HG03108 (cell line): ENCODE results near the gene GTF3C4.

Source experiments
- ATAC-seq: cut with Tn5 transposase; IDR thresholded peaks from one replicate; pipeline ENCODE4 v1.9.1; 2021; ENCODE audit warnings: moderate library complexity; ENCODE audit not compliant: unreplicated experiment

The GTF3C4 gene, protein sequence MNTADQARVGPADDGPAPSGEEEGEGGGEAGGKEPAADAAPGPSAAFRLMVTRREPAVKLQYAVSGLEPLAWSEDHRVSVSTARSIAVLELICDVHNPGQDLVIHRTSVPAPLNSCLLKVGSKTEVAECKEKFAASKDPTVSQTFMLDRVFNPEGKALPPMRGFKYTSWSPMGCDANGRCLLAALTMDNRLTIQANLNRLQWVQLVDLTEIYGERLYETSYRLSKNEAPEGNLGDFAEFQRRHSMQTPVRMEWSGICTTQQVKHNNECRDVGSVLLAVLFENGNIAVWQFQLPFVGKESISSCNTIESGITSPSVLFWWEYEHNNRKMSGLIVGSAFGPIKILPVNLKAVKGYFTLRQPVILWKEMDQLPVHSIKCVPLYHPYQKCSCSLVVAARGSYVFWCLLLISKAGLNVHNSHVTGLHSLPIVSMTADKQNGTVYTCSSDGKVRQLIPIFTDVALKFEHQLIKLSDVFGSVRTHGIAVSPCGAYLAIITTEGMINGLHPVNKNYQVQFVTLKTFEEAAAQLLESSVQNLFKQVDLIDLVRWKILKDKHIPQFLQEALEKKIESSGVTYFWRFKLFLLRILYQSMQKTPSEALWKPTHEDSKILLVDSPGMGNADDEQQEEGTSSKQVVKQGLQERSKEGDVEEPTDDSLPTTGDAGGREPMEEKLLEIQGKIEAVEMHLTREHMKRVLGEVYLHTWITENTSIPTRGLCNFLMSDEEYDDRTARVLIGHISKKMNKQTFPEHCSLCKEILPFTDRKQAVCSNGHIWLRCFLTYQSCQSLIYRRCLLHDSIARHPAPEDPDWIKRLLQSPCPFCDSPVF

DNA sequence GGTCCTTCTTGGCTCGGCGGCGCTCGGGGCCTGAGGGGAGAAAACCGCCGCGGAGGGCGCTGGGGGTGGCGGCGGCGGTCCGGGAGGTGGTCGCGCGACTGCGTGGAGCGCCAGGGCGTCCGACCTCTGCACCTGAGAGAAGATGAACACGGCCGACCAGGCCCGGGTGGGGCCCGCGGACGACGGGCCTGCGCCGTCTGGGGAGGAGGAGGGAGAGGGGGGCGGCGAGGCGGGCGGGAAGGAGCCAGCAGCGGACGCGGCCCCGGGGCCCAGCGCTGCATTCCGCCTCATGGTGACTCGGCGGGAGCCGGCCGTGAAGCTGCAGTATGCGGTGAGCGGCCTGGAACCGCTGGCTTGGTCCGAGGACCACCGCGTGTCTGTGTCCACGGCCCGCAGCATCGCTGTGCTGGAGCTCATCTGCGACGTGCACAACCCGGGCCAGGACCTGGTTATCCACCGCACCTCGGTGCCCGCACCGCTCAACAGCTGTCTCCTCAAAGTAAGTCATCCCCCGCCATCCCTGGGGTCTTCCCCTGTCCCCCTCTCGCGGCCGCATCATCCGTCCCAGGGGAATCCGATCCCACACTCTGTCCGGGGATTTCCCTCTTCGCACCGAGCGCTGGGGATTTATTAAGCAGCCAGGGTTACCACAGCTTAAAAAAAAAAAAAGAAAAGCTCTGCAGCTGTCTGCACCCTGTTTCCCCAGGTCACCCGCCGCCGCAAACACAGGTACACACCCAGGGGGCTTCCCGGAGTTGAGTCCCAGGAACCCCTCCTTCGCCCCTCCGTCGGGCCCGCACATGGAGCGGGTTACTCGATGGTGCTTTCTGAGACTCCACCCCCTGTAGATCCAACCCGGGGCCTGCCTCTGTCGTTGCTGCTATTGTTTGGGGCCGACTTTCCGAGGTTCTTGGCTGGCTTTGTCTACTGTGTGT lies at the start of gene GTF3C4:
GTF3C4 (plus strand) TSS at position 8 of the 935 bp plus-strand sequence; CDS start at position 143, 135 bp downstream.
- peak; percentile 51 for ATAC-seq

DNA sequence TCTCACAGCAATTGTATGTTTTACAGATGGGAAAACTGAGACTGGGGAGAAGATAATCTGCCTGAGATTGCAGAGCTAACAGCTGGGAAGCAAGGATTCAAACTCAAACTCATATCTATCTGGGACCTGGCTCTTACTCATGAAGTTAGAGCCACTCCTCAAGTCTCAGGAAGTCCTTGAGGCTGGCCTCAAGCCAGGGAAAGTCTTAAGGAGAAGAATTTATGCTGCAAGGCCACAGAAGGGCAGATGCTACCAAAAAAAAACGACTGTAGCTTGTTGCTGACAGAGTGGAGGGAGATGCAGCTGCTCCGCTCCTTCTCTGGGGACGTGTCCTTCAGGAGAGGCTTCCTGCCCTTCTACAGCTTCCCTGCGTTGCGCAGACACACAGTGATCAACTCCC lies 48.1 kb upstream of the GTF3C4 start:
- no peak for ATAC-seq

DNA sequence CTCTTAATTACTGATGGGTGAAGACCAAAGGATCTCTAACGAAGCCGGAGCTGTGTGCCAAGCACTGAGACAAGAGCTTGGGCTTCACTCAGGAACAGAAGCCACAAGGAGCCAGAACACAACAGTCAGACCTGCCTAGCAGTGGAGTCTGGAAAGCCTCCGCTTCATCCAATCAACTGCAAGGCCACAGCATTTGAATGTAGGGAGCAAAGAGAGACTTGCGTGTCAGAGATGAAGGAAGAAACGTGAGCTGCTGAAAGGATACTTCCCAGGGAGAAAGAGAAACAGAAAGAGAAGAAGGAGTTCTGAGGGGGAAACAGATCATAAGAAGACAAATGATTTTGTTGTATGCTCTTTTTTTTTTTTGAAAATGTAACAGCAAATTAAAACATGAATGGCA lies 44.0 kb upstream of the GTF3C4 start:
- ATAC-seq: no peak

DNA sequence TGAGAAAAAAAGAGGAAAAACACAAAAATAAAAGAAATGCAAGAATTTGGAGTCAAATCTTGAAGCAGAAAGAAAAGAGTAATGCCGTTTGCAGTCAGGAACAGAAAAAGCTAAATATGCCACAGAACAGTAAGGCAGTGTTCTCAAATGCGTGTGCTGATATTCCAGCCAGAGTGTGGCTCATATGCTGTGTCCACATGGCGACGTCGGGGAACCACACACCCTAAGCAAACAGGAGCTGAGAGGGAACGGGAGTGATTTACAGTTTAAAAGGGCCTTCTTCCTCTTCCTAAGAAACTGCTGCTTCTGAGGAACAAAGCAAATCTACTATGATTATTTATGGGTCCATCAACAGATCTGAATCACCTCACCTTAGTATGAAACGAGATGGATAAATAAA lies 43.2 kb upstream of the GTF3C4 start:
- no peak for ATAC-seq

DNA sequence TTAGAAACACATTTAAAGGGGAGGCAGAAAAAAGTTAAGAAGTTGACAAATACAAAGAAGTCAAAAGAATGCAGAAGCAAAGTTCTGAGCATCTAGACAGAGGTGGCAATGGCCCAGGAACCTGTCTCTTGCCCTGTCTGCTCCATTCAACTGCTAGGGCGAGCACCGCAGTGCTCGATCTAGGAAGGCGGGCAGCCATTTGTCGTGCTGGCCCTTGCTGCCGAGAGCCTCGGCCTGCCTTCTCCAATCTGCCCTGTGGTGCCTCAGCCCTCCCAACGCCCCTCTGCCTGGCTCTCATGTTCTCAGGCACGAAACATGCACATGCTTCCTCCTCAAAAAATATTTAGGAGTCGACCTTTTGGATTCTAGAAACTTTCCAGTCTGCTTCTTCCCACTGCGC lies 42.7 kb upstream of the GTF3C4 start:
- no peak for ATAC-seq

DNA sequence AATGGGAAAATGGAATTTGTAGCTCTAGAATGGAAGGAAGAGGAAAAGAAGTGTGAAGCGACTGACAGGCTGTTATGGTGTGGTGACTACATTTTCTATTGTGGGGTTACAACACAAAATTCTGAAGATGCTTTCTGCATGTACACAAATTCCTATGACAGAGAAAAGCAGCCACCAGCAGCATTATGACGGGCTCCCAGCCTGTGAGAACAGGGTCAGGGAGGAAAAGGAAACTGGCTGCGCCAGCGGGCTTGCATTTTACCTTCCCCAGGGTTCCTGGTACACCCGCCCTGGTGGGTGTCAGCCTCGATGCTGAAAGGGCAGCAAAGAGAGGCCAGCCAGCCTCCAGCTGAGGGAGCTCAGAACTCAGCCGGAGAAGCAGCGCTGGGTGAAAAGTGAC lies 41.5 kb upstream of the GTF3C4 start:
- ATAC-seq: no peak

DNA sequence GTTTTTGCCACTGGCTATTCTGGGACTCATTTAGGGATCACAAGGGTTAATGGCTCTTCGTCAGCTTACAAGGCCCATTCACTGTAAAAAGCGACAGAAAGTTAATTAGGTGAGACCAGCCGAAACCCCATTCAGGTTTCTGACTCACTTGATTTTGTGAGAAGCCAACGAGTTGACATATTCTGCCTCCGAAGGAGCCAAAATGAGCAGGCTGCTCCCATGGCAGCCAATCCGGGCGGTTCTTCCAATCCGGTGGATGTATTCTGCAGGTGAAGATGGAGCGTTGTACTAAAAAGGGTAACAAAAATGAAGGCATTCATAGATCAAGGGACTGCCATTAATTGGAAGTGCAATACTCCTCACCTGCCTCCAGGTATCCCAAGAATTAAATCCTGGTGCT lies 40.1 kb upstream of the GTF3C4 start:
- ATAC-seq: no peak

DNA sequence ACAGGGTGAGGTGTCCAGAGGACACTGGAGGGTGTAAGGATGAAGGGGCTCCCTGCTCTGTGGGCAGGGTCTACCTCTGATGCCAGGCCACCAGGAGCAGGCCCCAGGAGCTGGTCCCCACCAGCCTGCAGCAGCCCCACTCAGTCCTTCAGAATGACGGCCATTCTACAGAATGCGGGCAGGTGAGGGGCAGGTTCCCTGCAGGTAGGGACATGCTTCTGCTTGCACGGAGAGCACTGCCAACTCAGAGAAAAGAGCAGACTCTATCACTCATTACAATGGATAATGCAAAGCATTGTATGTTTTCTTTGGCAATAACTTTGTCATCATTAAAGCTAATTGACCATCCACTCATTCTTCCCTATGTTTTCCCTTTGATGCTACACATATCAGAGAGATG lies 39.5 kb upstream of the GTF3C4 start:
- ATAC-seq: no peak

DNA sequence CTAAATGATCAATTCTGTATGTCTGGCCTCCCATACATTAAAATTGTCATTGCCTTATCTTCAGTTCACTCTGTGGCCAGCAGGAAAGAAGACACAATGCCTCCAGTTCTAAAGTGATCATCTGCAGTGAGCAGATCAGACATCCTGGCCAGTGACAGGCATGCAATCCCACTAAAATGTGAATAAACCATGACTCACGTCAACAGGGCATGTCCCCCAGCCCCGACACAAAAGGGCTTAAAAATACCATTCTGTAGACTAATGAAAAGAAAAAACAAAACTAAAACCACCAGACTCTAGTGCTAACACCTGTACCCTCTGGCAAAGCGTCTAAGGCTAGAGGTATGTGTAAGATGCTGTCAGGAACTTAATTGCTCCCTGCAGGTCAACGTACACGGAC lies 39.0 kb upstream of the GTF3C4 start:
- no peak for ATAC-seq

DNA sequence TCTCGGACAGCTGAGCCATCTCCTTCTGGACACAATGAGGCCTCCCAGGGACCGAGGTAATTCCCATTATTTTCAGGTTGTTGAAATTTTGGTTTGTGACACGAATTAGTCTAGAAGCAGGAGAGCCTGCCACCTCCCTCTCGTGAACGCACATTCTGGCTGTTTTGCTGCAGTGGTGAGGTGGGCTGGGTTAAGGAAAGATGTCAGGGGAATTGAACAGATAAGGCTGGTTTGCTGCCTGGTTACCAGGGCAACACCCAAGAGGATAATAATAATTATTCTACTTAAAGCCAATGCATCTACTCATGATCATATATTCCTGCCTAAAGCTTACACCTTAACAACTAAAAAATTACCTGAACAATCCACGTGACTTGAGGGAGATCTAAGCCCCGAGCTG lies 38.6 kb upstream of the GTF3C4 start:
- no peak for ATAC-seq

DNA sequence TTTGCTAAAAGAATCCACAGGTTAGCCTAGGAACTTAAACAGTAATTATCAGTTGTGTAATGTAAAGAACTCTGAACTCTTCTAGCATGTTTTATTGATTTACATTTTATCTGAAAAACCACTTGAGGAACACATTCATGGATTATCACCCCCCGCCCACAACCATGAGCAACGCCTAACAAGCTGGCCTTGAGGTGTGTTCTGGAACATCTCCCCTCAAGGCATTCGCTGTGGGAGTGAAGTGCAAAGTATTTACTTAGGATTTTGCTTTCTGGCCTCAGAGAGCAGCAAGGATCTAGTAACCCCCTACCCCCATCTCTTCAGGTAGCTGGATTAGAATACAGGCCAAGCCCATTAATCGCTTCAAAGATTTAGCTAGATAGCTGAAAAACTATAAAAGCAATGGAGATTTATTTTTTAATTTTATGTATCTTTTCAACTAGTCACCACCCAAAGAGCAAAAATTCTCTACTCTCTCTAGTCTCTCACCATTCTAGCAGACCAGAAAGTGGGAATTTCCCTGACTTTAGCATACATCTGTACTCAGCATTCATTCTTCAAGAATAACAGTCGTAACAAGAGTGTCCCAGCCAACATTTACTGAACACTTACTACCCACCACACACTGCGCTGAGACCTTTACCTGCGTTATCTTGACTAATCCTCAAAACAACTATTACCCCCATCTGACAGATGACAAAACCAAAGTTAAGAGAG lies 37.7 kb upstream of the GTF3C4 start:
- ATAC-seq: no peak

DNA sequence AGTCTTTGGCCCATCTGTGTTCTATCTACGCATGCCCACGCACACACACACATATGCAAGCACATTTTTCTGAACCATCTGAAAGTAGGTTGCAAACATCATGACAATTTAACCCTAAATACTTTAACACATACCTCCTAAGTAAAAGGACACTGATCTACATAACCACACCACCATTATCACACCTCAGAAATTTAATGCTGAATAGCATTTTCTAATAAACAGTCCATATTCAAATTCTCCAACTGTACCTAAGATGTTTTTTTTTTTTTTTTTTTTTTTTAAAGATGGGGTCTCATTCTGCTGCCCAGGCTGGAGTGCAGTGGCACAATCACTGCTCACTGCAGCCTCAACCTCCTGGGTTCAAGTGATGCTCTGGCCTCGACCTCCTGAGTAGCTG lies 35.9 kb upstream of the GTF3C4 start:
- ATAC-seq: no peak

DNA sequence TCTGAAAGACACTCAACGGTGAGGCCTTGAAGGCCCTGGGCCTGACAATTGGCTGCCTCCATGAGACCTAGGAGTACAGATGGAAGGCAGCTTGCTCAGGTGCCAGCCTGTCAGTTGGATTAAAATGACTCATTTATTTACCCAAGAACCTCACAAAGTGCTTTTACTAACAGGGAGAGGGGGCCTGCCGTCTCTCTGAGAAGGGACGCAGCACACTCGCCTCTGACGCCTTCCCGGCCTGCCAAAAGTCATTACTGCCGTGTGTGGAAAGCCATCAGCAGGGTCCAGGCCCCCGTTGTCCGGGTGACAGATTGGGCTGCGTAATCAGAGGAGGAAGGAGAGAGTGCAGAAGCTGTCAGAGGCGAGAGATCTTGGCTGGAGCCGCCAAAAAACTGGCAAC lies 32.9 kb upstream of the GTF3C4 start:
- no peak for ATAC-seq

DNA sequence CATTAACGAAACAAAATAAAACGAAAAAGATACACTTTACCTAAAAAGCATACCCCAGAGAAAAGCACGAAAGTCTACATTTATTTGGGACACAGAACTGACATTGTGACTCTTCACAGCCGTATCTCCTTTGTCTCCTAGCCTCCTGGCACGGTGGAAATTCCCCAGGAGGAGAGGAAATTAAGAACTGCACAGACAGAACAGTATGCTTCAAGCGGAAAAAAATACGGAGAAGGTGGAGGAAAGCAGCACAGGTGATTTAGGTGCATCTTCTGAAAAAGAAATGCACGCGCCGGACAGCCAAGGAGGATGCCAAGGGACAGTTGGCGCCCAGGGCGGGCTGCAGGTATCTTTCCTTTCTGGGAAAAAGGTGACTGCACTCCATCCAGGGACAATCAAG lies 32.5 kb upstream of the GTF3C4 start:
- no peak for ATAC-seq

DNA sequence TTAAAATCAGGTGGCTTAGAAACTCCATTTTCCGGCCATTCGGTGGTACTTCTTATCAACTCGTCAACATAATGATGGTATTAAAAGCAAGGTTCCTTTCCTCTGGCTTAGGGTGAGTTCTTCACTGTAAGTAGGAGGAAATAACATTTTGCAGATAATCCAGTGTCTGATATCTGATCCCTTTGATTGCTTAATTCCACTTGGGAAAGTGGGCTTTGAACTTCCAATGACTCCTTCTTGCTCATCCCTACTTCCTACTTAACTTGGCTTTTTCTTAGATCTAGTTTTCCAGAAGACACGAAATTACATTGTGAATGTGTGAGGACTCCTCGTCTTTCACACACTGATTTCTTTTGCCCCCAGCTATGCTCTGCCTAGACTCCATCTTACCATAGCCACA lies 32.0 kb upstream of the GTF3C4 start:
- no peak for ATAC-seq

DNA sequence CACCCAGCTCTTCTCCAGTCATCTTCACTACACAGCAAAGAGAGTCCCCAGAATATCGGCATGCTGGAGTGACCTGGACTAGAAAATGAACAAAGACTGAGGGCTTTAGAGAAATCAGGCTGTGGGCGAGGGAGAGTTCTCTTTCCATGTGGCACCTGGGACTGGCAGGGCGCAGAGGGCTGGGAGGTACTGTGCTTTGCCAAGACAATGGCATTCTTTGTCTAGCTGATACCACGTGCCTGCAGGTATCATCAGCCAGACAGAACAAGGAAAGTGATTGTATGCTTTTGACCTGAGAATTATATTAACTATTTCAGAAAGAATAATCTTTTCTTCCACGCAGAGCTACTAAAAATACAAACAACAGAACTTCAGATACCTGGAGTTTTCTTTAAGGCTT lies 30.9 kb upstream of the GTF3C4 start:
- no peak for ATAC-seq

DNA sequence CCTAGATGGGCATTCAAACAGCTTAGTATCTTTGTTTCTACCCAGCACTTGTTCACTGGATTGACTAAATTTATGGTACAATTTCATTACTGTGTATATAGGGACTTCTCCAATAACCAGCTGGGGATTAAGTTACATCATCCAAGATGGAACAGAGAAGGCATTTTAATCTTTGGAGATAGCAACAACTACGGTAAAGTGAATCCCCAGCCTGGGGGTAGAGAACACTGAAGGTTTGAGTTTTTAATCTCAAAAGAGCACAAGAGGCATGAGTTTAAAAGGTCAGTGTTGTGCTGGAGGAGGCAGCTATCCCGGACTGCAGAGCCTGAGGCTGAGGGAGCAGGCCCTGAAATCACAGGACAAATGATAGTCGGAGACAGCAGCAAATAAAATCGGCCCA lies 29.0 kb upstream of the GTF3C4 start:
- no peak for ATAC-seq

DNA sequence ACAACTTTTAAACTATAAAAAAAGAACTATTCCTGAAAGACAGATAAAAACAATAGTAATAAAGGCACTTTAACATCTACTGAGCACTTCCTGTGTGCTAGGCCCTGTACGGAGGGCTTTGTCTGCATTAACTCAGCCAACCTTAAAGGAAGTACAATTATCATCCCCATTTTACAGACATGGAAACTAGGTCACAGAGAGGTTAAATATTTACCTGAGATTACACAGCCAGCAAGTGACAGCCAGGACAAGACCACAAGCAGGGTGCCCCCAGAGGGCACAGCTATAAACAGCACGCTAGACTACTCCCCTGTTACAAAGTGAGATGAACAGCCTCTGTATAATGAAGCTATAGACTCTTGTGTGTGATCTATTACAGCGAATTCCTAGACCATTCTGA lies 26.0 kb upstream of the GTF3C4 start:
- ATAC-seq: no peak

DNA sequence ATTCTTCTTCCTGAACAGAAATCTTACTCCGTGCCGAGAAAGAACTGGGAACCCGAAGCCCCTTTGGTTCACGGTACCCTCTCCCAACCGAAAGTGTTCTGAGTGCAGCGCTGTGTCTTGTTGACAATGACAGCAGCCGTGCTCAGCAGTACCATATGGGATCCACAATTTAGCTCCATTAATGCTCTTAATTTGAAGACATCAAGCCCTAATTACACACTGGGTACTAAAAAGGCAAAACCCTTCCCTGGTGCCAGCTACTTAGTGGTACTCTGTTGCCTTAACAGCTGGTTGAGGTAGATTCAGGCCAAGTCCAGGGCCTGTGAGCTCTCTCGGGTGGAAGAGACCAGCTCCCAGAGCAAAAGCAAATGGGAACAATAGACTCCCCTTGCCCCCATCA lies 25.0 kb upstream of the GTF3C4 start:
- ATAC-seq: no peak

DNA sequence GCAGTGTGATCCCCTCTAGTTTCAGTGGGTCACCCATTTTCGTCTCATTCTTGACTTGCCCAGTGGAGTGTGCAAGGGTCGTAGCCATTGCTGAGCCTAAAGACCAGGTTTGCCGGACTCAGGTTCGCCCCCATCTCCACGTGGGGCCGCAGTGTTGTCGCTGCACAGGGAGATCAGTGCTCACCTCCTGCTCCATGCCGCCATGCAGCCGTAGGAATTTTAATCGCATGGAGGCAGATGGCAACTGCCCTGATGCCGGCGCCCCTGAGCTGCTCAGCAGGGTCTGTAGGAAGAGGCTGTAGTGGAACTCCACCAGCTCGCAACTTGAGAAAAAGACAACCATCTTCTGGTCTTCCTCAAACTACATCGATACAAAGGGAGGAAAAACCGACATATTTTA lies 24.6 kb upstream of the GTF3C4 start:
- no peak for ATAC-seq

DNA sequence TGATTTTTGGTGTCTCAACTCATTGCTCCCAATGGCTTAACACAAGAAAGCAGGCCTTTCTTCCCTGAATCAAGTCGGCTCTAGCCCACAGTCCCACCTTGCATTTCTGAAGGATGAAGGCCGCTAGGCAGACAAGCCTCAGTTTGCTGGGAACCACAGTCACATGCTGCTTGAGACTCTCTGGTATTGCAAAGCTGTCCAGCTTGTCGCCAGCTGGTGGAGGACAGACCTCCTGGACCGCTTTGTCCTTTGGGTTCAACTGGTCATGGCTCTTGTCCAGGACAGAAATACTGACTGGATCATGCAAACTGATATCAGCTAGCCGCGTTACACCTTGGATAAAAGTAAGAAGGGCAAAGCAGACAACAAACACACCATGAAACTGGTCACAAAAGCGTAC lies 23.5 kb upstream of the GTF3C4 start:
- no peak for ATAC-seq
